Right lobe of liver (tissue), 6 donors: ENCODE data around the gene FILIP1L. TPM values are rescaled to one million over a fixed set of nuclear protein-coding genes. Genes with fewer than 3 reads are reported as not detected.

Experiments
- ATAC-seq, 4 donors: fragments of 200-7000 bp; cut with Tn5 transposase; one replicate each; pipeline ENCODE4 v1.9.1; 2020; ENCODE audit warnings: mild to moderate bottlenecking in 4 of 4, moderate library complexity in 4 of 4
- DNase-seq, 3 donors: peaks; one replicate each; pipeline ENCODE4 v3.0.0-alpha.2; 2020
- H3K27ac ChIP-seq, 3 donors: fragments of 200-600 bp; one replicate each; pipeline ENCODE4 v1.8.0; 2022
- H3K27me3 ChIP-seq, 2 donors: fragments of 200-600 bp; one replicate each; pipeline ENCODE4 v1.8.0; 2022
- H3K36me3 ChIP-seq, 4 donors: fragments of 200-600 bp; sonication (generic) in 1 of 4; one replicate each; pipeline versions ENCODE4 v1.5.1 to v1.8.0; 2017 to 2022; ENCODE audit warnings: control low read depth in 1 of 4
- H3K4me1 ChIP-seq, 4 donors: fragments of 200-600 bp; sonication (generic) in 1 of 4; one replicate each; pipeline versions ENCODE4 v1.5.1 to v1.8.0; 2017 to 2022; ENCODE audit warnings: control low read depth in 1 of 4
- H3K4me3 ChIP-seq, 3 donors: fragments of 200-600 bp; one replicate each; pipeline ENCODE4 v1.8.0; 2022
- H3K9me3 ChIP-seq, 4 donors: fragments of 200-600 bp; sonication (generic) in 1 of 4; one replicate each; pipeline versions ENCODE4 v1.5.1 to v1.8.0; 2017 to 2022; ENCODE audit warnings: control low read depth in 1 of 4
- POLR2A ChIP-seq: fragments of 450-650 bp; IDR thresholded peaks from one replicate; pipeline ENCODE4 v1.6.1; 2017; ENCODE audit warnings: antibody characterized with exemption, mild to moderate bottlenecking
- WGBS: methylation state at CpG from one replicate; pipeline ENCODE4 v1.1.6; 2018; ENCODE audit warnings: low coverage, low lambda C conversion rate; ENCODE audit not compliant: insufficient coverage; ENCODE audit errors: missing lambda C conversion rate; 5-methylcytosine and 5-hydroxymethylcytosine counted together
- intact Hi-C, 2 donors: fragments of 100-400 bp; cut with DNase I; formaldehyde crosslinking; loops; one replicate each; pipeline versions ENCODE4 v1.11.2 to v1.14.1; 2022
- total RNA-seq, 6 experiments: library from RNA; depleted of rRNA in 2 of 6; stranded (reverse); fragments of >200 nt in 2 of 6; fragmentation: NEBNext Ultra II Directional in 3 of 6; extraction: Animal tissue kit (Norgen Biotek cat#: 25700) in 3 of 6; gene quantifications; one replicate each; pipeline versions ENCODE4 v1.1.0 to v1.2.4, GENCODE V29; 2016 to 2023
- TF ChIP-seq, protein P1 (sequence below), 4 donors: fragments of 200-600 bp in 3 of 4; fragments of 450-650 bp in 1 of 4; IDR thresholded peaks; one replicate each; pipeline versions ENCODE4 v1.5.1 to v1.8.0; 2016 to 2022; ENCODE audit warnings: antibody characterized with exemption in 4 of 4, mild to moderate bottlenecking in 2 of 4
- donor health status: DM: no; HTN: yes; CAD: no.
- donor health status: DM: no; HTN: no; CAD: no.
- donor health status: DM: no; HTN: no; CAD: no.
- donor health status: DM: no; HTN: yes; CAD: no.
- donor health status: DM: no; HTN: yes; CAD: no.

The FILIP1L gene
- total RNA-seq, 6 experiments from 2014 or later = 0.97 to 10.8 (median 3.6) TPM

DNA sequence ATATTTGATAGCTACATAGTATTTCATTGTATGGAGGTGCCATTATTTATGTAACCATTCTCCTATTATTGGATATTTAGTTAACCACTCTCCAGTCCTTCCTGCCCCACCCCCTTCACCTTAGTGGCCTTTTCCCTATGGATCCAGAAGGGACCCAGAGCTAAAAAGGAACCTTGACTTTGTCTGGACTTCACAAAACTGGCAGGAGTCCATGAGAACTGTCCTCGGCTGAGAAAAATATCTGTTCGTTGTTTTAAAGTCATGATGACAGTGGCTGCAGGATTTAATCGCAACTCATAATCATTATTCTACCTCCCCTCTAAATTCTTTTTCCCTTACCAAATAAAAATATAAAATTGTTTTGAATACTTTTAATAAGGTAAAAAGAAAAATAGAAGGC lies 166.9 kb downstream of the FILIP1L start:
- ATAC-seq = no peak
- H3K4me3 ChIP-seq = no peak overlapping the region
- 72% methylated on average over 3 of the region's 3 CpGs for WGBS
- H3K9me3 ChIP-seq = no peaks in the 10 kb centered on the region
- H3K27me3 ChIP-seq = no peaks in the 10 kb centered on the region
- H3K36me3 ChIP-seq = no peaks in the 10 kb centered on the region
- H3K27ac ChIP-seq = no peak overlapping the region
- intact Hi-C loops = no loop called here
- TF ChIP-seq, protein P1, sequence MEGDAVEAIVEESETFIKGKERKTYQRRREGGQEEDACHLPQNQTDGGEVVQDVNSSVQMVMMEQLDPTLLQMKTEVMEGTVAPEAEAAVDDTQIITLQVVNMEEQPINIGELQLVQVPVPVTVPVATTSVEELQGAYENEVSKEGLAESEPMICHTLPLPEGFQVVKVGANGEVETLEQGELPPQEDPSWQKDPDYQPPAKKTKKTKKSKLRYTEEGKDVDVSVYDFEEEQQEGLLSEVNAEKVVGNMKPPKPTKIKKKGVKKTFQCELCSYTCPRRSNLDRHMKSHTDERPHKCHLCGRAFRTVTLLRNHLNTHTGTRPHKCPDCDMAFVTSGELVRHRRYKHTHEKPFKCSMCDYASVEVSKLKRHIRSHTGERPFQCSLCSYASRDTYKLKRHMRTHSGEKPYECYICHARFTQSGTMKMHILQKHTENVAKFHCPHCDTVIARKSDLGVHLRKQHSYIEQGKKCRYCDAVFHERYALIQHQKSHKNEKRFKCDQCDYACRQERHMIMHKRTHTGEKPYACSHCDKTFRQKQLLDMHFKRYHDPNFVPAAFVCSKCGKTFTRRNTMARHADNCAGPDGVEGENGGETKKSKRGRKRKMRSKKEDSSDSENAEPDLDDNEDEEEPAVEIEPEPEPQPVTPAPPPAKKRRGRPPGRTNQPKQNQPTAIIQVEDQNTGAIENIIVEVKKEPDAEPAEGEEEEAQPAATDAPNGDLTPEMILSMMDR (IDR thresholded peaks at IDR 0.05) = no peak
- TF ChIP-seq POLR2A = no peak
- H3K4me1 ChIP-seq = no peaks in the 10 kb centered on the region
- DNase-seq = no peak

DNA sequence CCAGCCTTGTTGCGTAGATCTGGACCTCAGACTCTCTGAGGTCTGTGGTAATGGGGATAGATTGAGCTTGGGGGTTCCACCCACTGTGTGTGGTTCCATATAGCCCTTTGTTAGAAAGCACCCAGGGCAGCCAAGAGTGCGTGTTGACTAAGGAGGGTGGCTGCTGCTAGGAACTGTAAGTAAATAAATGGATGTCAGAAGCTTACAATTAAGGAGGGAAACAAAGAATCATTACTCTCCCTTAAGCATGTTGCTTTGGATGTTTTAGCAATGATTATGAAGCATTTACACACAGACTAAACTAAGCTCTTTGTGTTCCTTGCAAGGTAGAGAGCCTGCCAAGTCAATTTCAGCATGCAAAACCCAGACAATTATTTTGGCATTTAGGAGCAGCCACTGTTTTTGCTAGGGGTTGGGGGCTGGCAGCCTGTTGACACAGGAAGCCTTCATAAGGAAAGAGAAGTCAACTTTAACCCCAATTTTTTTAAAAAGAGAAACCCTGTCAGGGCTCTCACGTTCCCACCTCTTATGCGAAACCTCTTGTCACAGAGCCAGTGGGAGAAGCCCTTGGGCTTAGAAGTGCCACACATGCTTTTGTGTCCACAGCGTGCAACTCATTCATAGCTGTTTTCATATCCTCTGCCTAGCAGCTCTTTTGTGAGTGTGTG lies 168.8 kb downstream of the FILIP1L start:
- no peak for TF ChIP-seq POLR2A
- TF ChIP-seq, protein P1 (IDR thresholded peaks at IDR 0.05) = no peak
- Histone ChIP-seq H3K4me1 (no peaks in the 10 kb centered on the region), H3K27me3 (no peaks in the 10 kb centered on the region), H3K4me3 (no peak overlapping the region), H3K27ac (no peak overlapping the region), H3K9me3 (no peaks in the 10 kb centered on the region), H3K36me3 (no peaks in the 10 kb centered on the region)
- DNase-seq = no peak
- no peak for ATAC-seq
- 70% methylated on average over 5 of the region's 5 CpGs for WGBS
- intact Hi-C loops = no loop called here

DNA sequence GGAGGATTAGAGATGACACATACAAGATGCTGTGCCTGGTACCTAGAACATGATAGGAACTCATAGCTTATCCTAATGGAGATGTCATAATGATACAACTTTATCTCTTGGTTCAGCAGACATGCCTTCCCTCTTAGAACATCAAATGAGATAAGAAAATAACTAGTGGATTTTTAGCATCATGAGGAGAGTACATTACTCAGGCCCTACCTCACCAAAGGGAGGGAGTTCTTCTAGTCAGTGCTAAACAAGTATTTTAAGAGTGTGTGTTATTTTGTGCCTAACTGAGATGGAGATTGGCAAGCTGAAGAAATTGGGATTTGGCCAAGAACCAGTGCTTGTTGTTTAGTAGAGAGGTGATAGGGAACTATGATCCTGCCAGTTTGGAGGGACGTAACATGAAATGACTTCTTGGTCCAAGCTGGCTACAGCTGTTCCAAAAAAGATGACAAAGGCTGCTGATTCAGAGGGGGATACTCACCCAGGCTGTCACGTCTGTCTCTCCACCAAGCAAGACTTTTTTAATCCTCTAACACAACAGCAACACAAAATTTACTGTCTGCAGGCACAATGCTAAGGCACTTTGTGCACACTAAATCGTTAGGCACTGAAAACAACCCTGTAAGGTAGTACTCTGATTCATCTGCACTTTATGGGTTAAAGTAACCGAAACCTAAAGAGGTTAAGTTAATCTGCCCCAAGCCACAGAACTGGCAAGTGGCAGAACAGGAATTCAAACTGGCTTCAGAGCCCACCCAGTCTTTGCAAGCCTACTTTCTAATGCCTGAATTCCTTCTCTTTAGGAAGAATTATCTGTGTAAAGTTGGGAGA lies 170.2 kb downstream of the FILIP1L start:
- no peak for ATAC-seq

DNA sequence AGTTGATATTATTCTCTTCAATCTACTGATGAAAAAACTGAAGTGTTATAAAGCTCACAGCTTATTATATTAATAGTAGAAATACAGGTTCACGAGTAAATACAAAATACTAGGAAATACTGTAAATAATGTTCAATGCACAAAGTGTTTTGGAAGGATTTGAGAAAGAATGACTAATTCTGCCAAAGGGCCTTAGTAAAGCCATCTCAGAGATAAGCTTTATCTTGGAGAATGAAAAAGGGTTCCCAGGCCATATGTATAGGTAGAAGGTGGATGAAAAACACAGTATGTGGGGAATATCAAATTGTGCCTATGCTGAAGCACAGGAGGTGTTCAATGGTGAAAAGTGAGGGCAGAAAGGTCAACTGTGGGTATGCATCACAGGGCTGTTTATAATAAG lies 173.1 kb downstream of the FILIP1L start:
- ATAC-seq = no peak
- intact Hi-C loops = no loop called here
- Histone ChIP-seq H3K4me3 (no peak overlapping the region), H3K27ac (no peak overlapping the region), H3K4me1 (no peaks in the 10 kb centered on the region), H3K27me3 (no peaks in the 10 kb centered on the region), H3K36me3 (no peaks in the 10 kb centered on the region), H3K9me3 (no peaks in the 10 kb centered on the region)
- TF ChIP-seq, protein P1 (IDR thresholded peaks at IDR 0.05) = no peak
- TF ChIP-seq POLR2A = no peak
- no peak for DNase-seq
- whole genome bisulfite sequencing = 93% methylated on average over 1 of the region's 1 CpG

More for the DNA sequence above, 170.2 kb downstream of the FILIP1L start:
- Histone ChIP-seq H3K9me3 (no peaks in the 10 kb centered on the region), H3K4me1 (no peaks in the 10 kb centered on the region), H3K36me3 (no peaks in the 10 kb centered on the region), H3K27ac (no peak overlapping the region), H3K4me3 (no peak overlapping the region), H3K27me3 (no peaks in the 10 kb centered on the region)
- no peak for TF ChIP-seq POLR2A
- TF ChIP-seq, protein P1 (IDR thresholded peaks at IDR 0.05) = no peak
- intact Hi-C loops = no loop called here
- WGBS = 90% methylated on average over 2 of the region's 4 CpGs
- no peak for DNase-seq
